K562 (cell line): Measurements from ENCODE around the gene DHRS3. TPM values are rescaled to one million over a fixed set of nuclear protein-coding genes. Genes with fewer than 3 reads are reported as not detected.
A peak's percentile ranks its signal among the peaks of the same experiment; 100 is the strongest.

ENCODE experiments used
- ATF3 ChIP-seq, 2 experiments: fragments of 450-650 bp in 1 of 2; sonication (generic) in 1 of 2; formaldehyde crosslinking in 1 of 2; IDR thresholded peaks in 1 of 2; conservative IDR thresholded peaks in 1 of 2; 2 replicates each; pipeline versions ENCODE4 v1.6.1 to v1.8.1; 2016 to 2023; ENCODE audit warnings: mild to moderate bottlenecking in 2 of 2, moderate library complexity in 2 of 2, inconsistent platforms in 1 of 2, missing genetic modification reagents in 1 of 2
- BRD9 ChIP-seq: fragments of 450-650 bp; IDR thresholded peaks from 2 replicates; pipeline ENCODE4 v1.6.1; 2018; ENCODE audit warnings: low read depth; ENCODE audit not compliant: partially characterized antibody
- CBX1 ChIP-seq: sonication (generic); IDR thresholded peaks from 2 replicates; pipeline ENCODE4 v1.6.1; 2016; ENCODE audit warnings: antibody characterized with exemption, low read depth, mild to moderate bottlenecking
- CBX5 ChIP-seq: IDR thresholded peaks from 2 replicates; pipeline ENCODE4 v1.6.1; 2014; ENCODE audit warnings: low read depth, borderline replicate concordance
- CBX8 ChIP-seq: fragments of 200-600 bp; sonication (generic); IDR thresholded peaks from 2 replicates; pipeline ENCODE4 v1.6.1; 2012; ENCODE audit warnings: borderline replicate concordance, mixed run types, low read depth, mild to moderate bottlenecking, moderate library complexity, mixed read lengths, low read length, control low read depth, inconsistent platforms; ENCODE audit not compliant: poor library complexity, severe bottlenecking; ENCODE audit errors: extremely low read depth
- DLX4 ChIP-seq: fragments of 250-450 bp; sonication (Bioruptor Pico); IDR thresholded peaks from 2 replicates; pipeline ENCODE4 v1.6.1; 2021; ENCODE audit warnings: mild to moderate bottlenecking
- KDM5B ChIP-seq: fragments of 200-600 bp; sonication (generic); IDR thresholded peaks from 2 replicates; pipeline ENCODE4 v1.6.1; 2012; ENCODE audit warnings: low read depth, mild to moderate bottlenecking, moderate library complexity, low read length, control low read depth, inconsistent platforms; ENCODE audit not compliant: insufficient replicate concordance
- MLLT1 ChIP-seq, 2 experiments: fragments of 450-650 bp; IDR thresholded peaks; 2 replicates each; pipeline ENCODE4 v1.6.1; 2016
- NR1H2 ChIP-seq: sonication (generic); formaldehyde crosslinking; IDR thresholded peaks from 2 replicates; pipeline ENCODE4 v1.4.0; 2020; ENCODE audit warnings: mild to moderate bottlenecking, missing genetic modification reagents
- PCBP2 ChIP-seq: fragments of 200-400 bp; formaldehyde crosslinking; IDR thresholded peaks from 2 replicates; pipeline ENCODE4 v1.6.1; 2018; ENCODE audit warnings: low read length, low read depth, mild to moderate bottlenecking, moderate library complexity; ENCODE audit not compliant: poor library complexity, severe bottlenecking
- PHB ChIP-seq: fragments of 250-450 bp; sonication (Bioruptor Pico); IDR thresholded peaks from 2 replicates; pipeline ENCODE4 v1.5.0; 2021
- PRDM10 ChIP-seq: fragments of 450-650 bp; IDR thresholded peaks from 2 replicates; pipeline ENCODE4 v1.6.1; 2018; ENCODE audit not compliant: partially characterized antibody
- PRPF4 ChIP-seq: fragments of 200-400 bp; formaldehyde crosslinking; IDR thresholded peaks from one replicate; pipeline ENCODE4 v1.6.1; 2017; ENCODE audit warnings: low read length, low read depth, mild to moderate bottlenecking; ENCODE audit not compliant: insufficient read depth, poor library complexity, severe bottlenecking
- RFX1 ChIP-seq: fragments of 450-650 bp; IDR thresholded peaks from 2 replicates; pipeline ENCODE4 v1.6.1; 2016; ENCODE audit warnings: mild to moderate bottlenecking, moderate library complexity
- SREBF2 ChIP-seq: sonication (generic); formaldehyde crosslinking; IDR thresholded peaks from 2 replicates; pipeline ENCODE4 v1.4.0; 2020; ENCODE audit warnings: mild to moderate bottlenecking, missing genetic modification reagents
- SRSF9 ChIP-seq: fragments of 200-400 bp; formaldehyde crosslinking; IDR thresholded peaks from 2 replicates; pipeline ENCODE4 v1.6.1; 2017; ENCODE audit warnings: low read depth, low read length, borderline replicate concordance
- XRCC5 ChIP-seq: fragments of 200-400 bp; formaldehyde crosslinking; IDR thresholded peaks from 2 replicates; pipeline ENCODE4 v1.6.1; 2017; ENCODE audit warnings: low read depth, mild to moderate bottlenecking, low read length
- ZBTB5 ChIP-seq: fragments of 450-650 bp; IDR thresholded peaks from 2 replicates; pipeline ENCODE4 v1.6.1; 2017; ENCODE audit warnings: antibody characterized with exemption
- ZNF134 ChIP-seq: fragments of 250-450 bp; sonication (Bioruptor Pico); conservative IDR thresholded peaks from 2 replicates; pipeline ENCODE4 v1.4.0; 2020
- ZNF239 ChIP-seq: fragments of 250-450 bp; sonication (Bioruptor Pico); IDR thresholded peaks from 2 replicates; pipeline ENCODE4 v1.4.0; 2020; ENCODE audit warnings: mild to moderate bottlenecking
- polyA plus RNA-seq, 8 experiments: library from polyadenylated mRNA; depleted of rRNA in 4 of 8; stranded (reverse) in 5 of 8; unstranded in 3 of 8; fragments of >200 nt; fragmentation: Nextera tagmentation in 2 of 8; fragmentation: Illumina TruSeq in 1 of 8; extraction: Ambion mirVana in 2 of 8; extraction: Trizol in 1 of 8; gene quantifications; 2 replicates each; pipeline versions ENCODE4 v1.2.1 to v1.2.3, GENCODE V29; 2011 to 2014; ENCODE audit warnings: inconsistent platforms in 1 of 8, missing spikeins in 1 of 8
- total RNA-seq, 7 experiments: library from RNA; depleted of rRNA in 6 of 7; stranded (reverse); fragments of >200 nt in 6 of 7; fragmentation: Illumina TruSeq in 2 of 7; extraction: Trizol in 2 of 7; gene quantifications; 2 replicates each; pipeline versions ENCODE4 v1.2.1 to v1.2.3, GENCODE V29; 2011 to 2021; ENCODE audit warnings: low replicate concordance in 1 of 7

Gene DHRS3
- total and polyA plus RNA-seq, 9 of the 15 experiments (the other 6 are each of a cell fraction or from before 2014, with no cell fraction given): 21.0 to 116 (median 58.7) TPM

GRCh38 chr1:12618661-12618964 is 603 bp upstream of the DHRS3 start (continued):
- peak; percentile 94 for TF ChIP-seq PRDM10
- no peak for TF ChIP-seq ATF3 (IDR thresholded peaks at IDR 0.05)
- no peak for TF ChIP-seq ATF3 (CRISPR knock-in tag; conservative IDR thresholded peaks at IDR 0.05)
- TF ChIP-seq CBX8: no peak
- TF ChIP-seq SRSF9: no peak
- TF ChIP-seq ZBTB5: no peak
- no peak for TF ChIP-seq CBX5
- peak; percentile 8 for TF ChIP-seq BRD9
- no peak for TF ChIP-seq KDM5B
- TF ChIP-seq MLLT1 (IDR thresholded peaks at IDR 0.05): 0 out of 4 replicates have a peak, but pooled peaks of 1 of the 2 experiments have one; percentile 2
- TF ChIP-seq CBX1: no peak
- TF ChIP-seq SREBF2 (CRISPR knock-in tag): peak; percentile 95
- no peak for TF ChIP-seq XRCC5
- no peak for TF ChIP-seq PRPF4
- TF ChIP-seq PHB: no peak
- TF ChIP-seq NR1H2 (CRISPR knock-in tag): peak; percentile 88; the same call in 1 of the 2 replicates
- TF ChIP-seq RFX1: no peak
- TF ChIP-seq PCBP2: no peak
- TF ChIP-seq DLX4 (CRISPR knock-in tag): no peak
- no peak for TF ChIP-seq ZNF239 (CRISPR knock-in tag)
- no peak for TF ChIP-seq ZNF134 (CRISPR knock-in tag)
